CD4-positive, CD25-positive, alpha-beta regulatory T cell (primary cell): Measurements from ENCODE around the gene DACH1. TPM values are rescaled to one million over a fixed set of nuclear protein-coding genes. Genes with fewer than 3 reads are reported as not detected.

Experiments
- ATAC-seq, 2 donors: fragments of 150-1000 bp; cut with Tn5 transposase; one replicate each; pipeline ENCODE4 v1.10.0; 2021; ENCODE audit warnings: low read depth in 2 of 2, moderate number of reproducible peaks in 2 of 2, moderate library complexity in 1 of 2
- DNase-seq, 3 donors: peaks; one replicate each; pipeline versions ENCODE4 v3.0.0 to v3.0.0-alpha.2; 2012 to 2022; ENCODE audit warnings: mixed read lengths in 1 of 3
- H3K27ac ChIP-seq: one replicate; pipeline ENCODE4 v1.7.0; 2013; ENCODE audit warnings: mild to moderate bottlenecking, low read length; ENCODE audit not compliant: insufficient read depth, poor library complexity, severe bottlenecking
- H3K27me3 ChIP-seq: one replicate; pipeline ENCODE4 v1.7.0; 2013; ENCODE audit warnings: low read length; ENCODE audit not compliant: control insufficient read depth, insufficient read depth
- H3K36me3 ChIP-seq: one replicate; pipeline ENCODE4 v1.7.0; 2013; ENCODE audit warnings: mild to moderate bottlenecking, low read length, moderate library complexity; ENCODE audit not compliant: control insufficient read depth, insufficient read depth
- H3K4me1 ChIP-seq: 2 replicates; pipeline ENCODE4 v1.7.0; 2013; ENCODE audit warnings: mild to moderate bottlenecking, low read length; ENCODE audit not compliant: insufficient read depth, control insufficient read depth, poor library complexity, severe bottlenecking
- H3K4me3 ChIP-seq: one replicate; pipeline ENCODE4 v1.7.0; 2013; ENCODE audit warnings: low read depth, mild to moderate bottlenecking, low read length, moderate library complexity
- H3K9me3 ChIP-seq, 2 experiments: 1 replicate in 1 of 2; 2 replicates in 1 of 2; pipeline ENCODE4 v1.7.0; 2013; ENCODE audit warnings: low read length in 2 of 2, mild to moderate bottlenecking in 1 of 2, moderate library complexity in 1 of 2; ENCODE audit not compliant: control insufficient read depth in 2 of 2
- H3K27ac Mint-ChIP-seq, 3 donors: one replicate each; pipeline ENCODE4 v1.8.0; 2020 to 2022; ENCODE audit warnings: mild to moderate bottlenecking in 3 of 3, mixed read lengths in 3 of 3, moderate library complexity in 2 of 3
- H3K27me3 Mint-ChIP-seq: one replicate; pipeline ENCODE4 v1.8.0; 2022; ENCODE audit warnings: mild to moderate bottlenecking, mixed read lengths
- H3K36me3 Mint-ChIP-seq: one replicate; pipeline ENCODE4 v1.8.0; 2020; ENCODE audit warnings: mixed read lengths
- H3K4me1 Mint-ChIP-seq, 4 donors: one replicate each; pipeline ENCODE4 v1.8.0; 2020 to 2022; ENCODE audit warnings: mixed read lengths in 4 of 4, mild to moderate bottlenecking in 1 of 4
- H3K4me3 Mint-ChIP-seq, 4 donors: one replicate each; pipeline ENCODE4 v1.8.0; 2020 to 2022; ENCODE audit warnings: mild to moderate bottlenecking in 4 of 4, mixed read lengths in 4 of 4, moderate library complexity in 3 of 4
- H3K9me3 Mint-ChIP-seq, 7 donors: one replicate each; pipeline ENCODE4 v1.8.0; 2020 to 2022; ENCODE audit warnings: mixed read lengths in 7 of 7, mild to moderate bottlenecking in 3 of 7, moderate library complexity in 2 of 7
- polyA plus RNA-seq, 4 donors: library from polyadenylated mRNA; unstranded; fragments of 300-500 nt; fragmentation: Illumina TruSeq; gene quantifications; one replicate each; pipeline ENCODE4 v1.2.3, GENCODE V29; 2021
- total RNA-seq: library from RNA; stranded (reverse); gene quantifications from one replicate; pipeline ENCODE4 v1.2.3, GENCODE V29; 2022

Gene DACH1
- total and polyA plus RNA-seq, 5 donors from 2014 or later = 0.47 TPM; not detected in 4

GRCh38 chr13:71820699-71821098, 46.3 kb downstream of the DACH1 start:
- Mint-ChIP-seq H3K9me3 (peaks cover 0 to 9% (median 4%) of the 10 kb centered on the region in 7 donors), H3K27me3 (no peaks in the 10 kb centered on the region), H3K27ac (no peak overlapping the region), H3K36me3 (no peaks in the 10 kb centered on the region), H3K4me3 (no peak overlapping the region), H3K4me1 (no peaks in the 10 kb centered on the region)
- no peak for ATAC-seq
- H3K27me3 ChIP-seq = no peaks in the 10 kb centered on the region
- H3K4me3 ChIP-seq = no peak overlapping the region
- H3K9me3 ChIP-seq = no peaks in the 10 kb centered on the region
- H3K36me3 ChIP-seq = no peaks in the 10 kb centered on the region
- H3K4me1 ChIP-seq = no peaks in the 10 kb centered on the region
- no peak overlapping the region for H3K27ac ChIP-seq
- no peak for DNase-seq

- Mint-ChIP-seq H3K4me3 (no peak overlapping the region), H3K27me3 (no peaks in the 10 kb centered on the region), H3K9me3 (peaks cover 1 to 11% (median 4%) of the 10 kb centered on the region in 7 donors), H3K36me3 (no peaks in the 10 kb centered on the region), H3K4me1 (no peaks in the 10 kb centered on the region), H3K27ac (no peak overlapping the region)
- Histone ChIP-seq H3K36me3 (no peaks in the 10 kb centered on the region), H3K4me3 (no peak overlapping the region), H3K27me3 (no peaks in the 10 kb centered on the region), H3K4me1 (no peaks in the 10 kb centered on the region), H3K27ac (no peak overlapping the region), H3K9me3 (no peaks in the 10 kb centered on the region)
- DNase-seq (no peak), ATAC-seq (no peak)
These were observed 49.7 kb downstream of the DACH1 start for GRCh38 chr13:71817335-71817734.

GRCh38 chr13:71814806-71815360, 52.1 kb downstream of the DACH1 start:
- ATAC-seq = no peak
- no peaks in the 10 kb centered on the region for H3K4me1 ChIP-seq
- no peak overlapping the region for H3K4me3 ChIP-seq
- no peaks in the 10 kb centered on the region for H3K27me3 ChIP-seq
- no peak for DNase-seq
- H3K36me3 ChIP-seq = no peaks in the 10 kb centered on the region
- Mint-ChIP-seq H3K4me3 (no peak overlapping the region), H3K9me3 (peaks cover 0 to 10% (median 4%) of the 10 kb centered on the region in 7 donors), H3K36me3 (no peaks in the 10 kb centered on the region), H3K27ac (no peak overlapping the region), H3K27me3 (no peaks in the 10 kb centered on the region), H3K4me1 (no peaks in the 10 kb centered on the region)
- no peak overlapping the region for H3K27ac ChIP-seq
- H3K9me3 ChIP-seq = no peaks in the 10 kb centered on the region

GRCh38 chr13:71813187-71813586, 53.8 kb downstream of the DACH1 start:
- H3K4me1 Mint-ChIP-seq = no peaks in the 10 kb centered on the region
- Histone ChIP-seq H3K9me3 (no peaks in the 10 kb centered on the region), H3K27me3 (no peaks in the 10 kb centered on the region), H3K27ac (no peak overlapping the region), H3K4me1 (no peaks in the 10 kb centered on the region), H3K4me3 (no peak overlapping the region), H3K36me3 (no peaks in the 10 kb centered on the region)
- H3K9me3 Mint-ChIP-seq = peaks cover 0 to 4% (median 0%) of the 10 kb centered on the region in 7 donors
- H3K4me3 Mint-ChIP-seq = no peak overlapping the region
- H3K27me3 Mint-ChIP-seq = no peaks in the 10 kb centered on the region
- no peak for DNase-seq
- ATAC-seq = no peak
- H3K36me3 Mint-ChIP-seq = no peaks in the 10 kb centered on the region
- no peak overlapping the region for H3K27ac Mint-ChIP-seq

- Mint-ChIP-seq H3K27ac (no peak overlapping the region), H3K4me1 (no peaks in the 10 kb centered on the region), H3K9me3 (peaks cover 0 to 4% (median 1%) of the 10 kb centered on the region in 7 donors), H3K4me3 (no peak overlapping the region), H3K36me3 (no peaks in the 10 kb centered on the region), H3K27me3 (no peaks in the 10 kb centered on the region)
- ATAC-seq = no peak
- Histone ChIP-seq H3K9me3 (no peaks in the 10 kb centered on the region), H3K27ac (no peak overlapping the region), H3K4me1 (no peaks in the 10 kb centered on the region), H3K27me3 (no peaks in the 10 kb centered on the region), H3K4me3 (no peak overlapping the region), H3K36me3 (no peaks in the 10 kb centered on the region)
- no peak for DNase-seq
These were observed 55.7 kb downstream of the DACH1 start for GRCh38 chr13:71811344-71811743.

GRCh38 chr13:71808708-71809107, 58.3 kb downstream of the DACH1 start:
- peaks cover 0 to 5% (median 1%) of the 10 kb centered on the region in 7 donors for H3K9me3 Mint-ChIP-seq
- no peaks in the 10 kb centered on the region for H3K9me3 ChIP-seq
- no peaks in the 10 kb centered on the region for H3K27me3 ChIP-seq
- H3K36me3 Mint-ChIP-seq = no peaks in the 10 kb centered on the region
- no peak overlapping the region for H3K4me3 Mint-ChIP-seq
- H3K4me1 Mint-ChIP-seq = no peaks in the 10 kb centered on the region
- H3K4me3 ChIP-seq = no peak overlapping the region
- H3K27ac Mint-ChIP-seq = no peak overlapping the region
- no peaks in the 10 kb centered on the region for H3K4me1 ChIP-seq
- no peak overlapping the region for H3K27ac ChIP-seq
- ATAC-seq (no peak), DNase-seq (no peak)
- no peaks in the 10 kb centered on the region for H3K36me3 ChIP-seq
- no peaks in the 10 kb centered on the region for H3K27me3 Mint-ChIP-seq

- Histone ChIP-seq H3K27ac (no peak overlapping the region), H3K4me3 (no peak overlapping the region), H3K36me3 (no peaks in the 10 kb centered on the region), H3K4me1 (no peaks in the 10 kb centered on the region), H3K27me3 (no peaks in the 10 kb centered on the region), H3K9me3 (no peaks in the 10 kb centered on the region)
- no peaks in the 10 kb centered on the region for H3K4me1 Mint-ChIP-seq
- H3K4me3 Mint-ChIP-seq = no peak overlapping the region
- H3K9me3 Mint-ChIP-seq = peaks cover 0 to 5% (median 1%) of the 10 kb centered on the region in 7 donors
- no peaks in the 10 kb centered on the region for H3K27me3 Mint-ChIP-seq
- DNase-seq (no peak), ATAC-seq (no peak)
- H3K27ac Mint-ChIP-seq = no peak overlapping the region
- no peaks in the 10 kb centered on the region for H3K36me3 Mint-ChIP-seq
These were observed 60.1 kb downstream of the DACH1 start for GRCh38 chr13:71806886-71807285.

- Mint-ChIP-seq H3K27ac (no peak overlapping the region), H3K4me3 (no peak overlapping the region), H3K4me1 (no peaks in the 10 kb centered on the region), H3K27me3 (no peaks in the 10 kb centered on the region), H3K9me3 (peaks cover 0 to 5% (median 2%) of the 10 kb centered on the region in 7 donors), H3K36me3 (no peaks in the 10 kb centered on the region)
- Histone ChIP-seq H3K4me1 (no peaks in the 10 kb centered on the region), H3K9me3 (no peaks in the 10 kb centered on the region), H3K27ac (no peak overlapping the region), H3K36me3 (no peaks in the 10 kb centered on the region), H3K4me3 (no peak overlapping the region), H3K27me3 (no peaks in the 10 kb centered on the region)
- DNase-seq (no peak), ATAC-seq (no peak)
These were observed 63.9 kb downstream of the DACH1 start for GRCh38 chr13:71803066-71803465.
